ENCODE data around the gene EHD4.

The EHD4 gene

GRCh38 chr15:41866263-41866703 is 106.1 kb downstream of the EHD4 start:
- H3K4me3 ChIP-seq (ENCODE audit: low read depth, low read length), result no peak overlapping the region
- peak; percentile 37 for DNase-seq (ENCODE audit: low read depth)
- TF ChIP-seq POLR2A (IDR thresholded peaks at IDR 0.05; ENCODE audit: extremely low read depth, insufficient read length) (no peak), MAX (IDR thresholded peaks at IDR 0.05; ENCODE audit: low read depth, low read length) (no peak), MYC (IDR thresholded peaks at IDR 0.05; ENCODE audit: low read depth, low read length) (no peak), CTCF (IDR thresholded peaks at IDR 0.05; ENCODE audit: low read depth, low read length) (no peak)

GRCh38 chr15:41865490-41866055 is 106.8 kb downstream of the EHD4 start:
- DNase-seq (ENCODE audit: low read depth), result no peak
- TF ChIP-seq MAX (IDR thresholded peaks at IDR 0.05; ENCODE audit: low read depth, low read length) (peak; percentile 40; the same call in 1 of the 2 replicates), POLR2A (IDR thresholded peaks at IDR 0.05; ENCODE audit: extremely low read depth, insufficient read length) (no peak), CTCF (IDR thresholded peaks at IDR 0.05; ENCODE audit: low read depth, low read length) (no peak)

GRCh38 chr15:41862515-41863116 is 109.7 kb downstream of the EHD4 start:
- DNase-seq (ENCODE audit: low read depth), result no peak
- no peak for TF ChIP-seq POLR2A (IDR thresholded peaks at IDR 0.05; ENCODE audit: extremely low read depth, insufficient read length)
- TF ChIP-seq MYC (IDR thresholded peaks at IDR 0.05; ENCODE audit: low read depth, low read length), result no peak
- no peak for TF ChIP-seq CTCF (IDR thresholded peaks at IDR 0.05; ENCODE audit: low read depth, low read length)
- no peak for TF ChIP-seq MAX (IDR thresholded peaks at IDR 0.05; ENCODE audit: low read depth, low read length)
- H3K4me3 ChIP-seq (ENCODE audit: low read depth, low read length), result no peak overlapping the region

More at GRCh38 chr15:41865490-41866055, 106.8 kb downstream of the EHD4 start:
- no peak overlapping the region for H3K4me3 ChIP-seq (ENCODE audit: low read depth, low read length)

- no peak for DNase-seq (ENCODE audit: low read depth)
- no peak for TF ChIP-seq MAX (IDR thresholded peaks at IDR 0.05; ENCODE audit: low read depth, low read length)
- no peak for TF ChIP-seq CTCF (IDR thresholded peaks at IDR 0.05; ENCODE audit: low read depth, low read length)
- no peak for TF ChIP-seq POLR2A (IDR thresholded peaks at IDR 0.05; ENCODE audit: extremely low read depth, insufficient read length)
- TF ChIP-seq MYC (IDR thresholded peaks at IDR 0.05; ENCODE audit: low read depth, low read length), result no peak
- H3K4me3 ChIP-seq (ENCODE audit: low read depth, low read length), result no peak overlapping the region
These were observed 110.5 kb downstream of the EHD4 start for GRCh38 chr15:41861736-41862356.

- TF ChIP-seq MAX (IDR thresholded peaks at IDR 0.05; ENCODE audit: low read depth, low read length) (no peak), POLR2A (IDR thresholded peaks at IDR 0.05; ENCODE audit: extremely low read depth, insufficient read length) (no peak), MYC (IDR thresholded peaks at IDR 0.05; ENCODE audit: low read depth, low read length) (no peak), CTCF (IDR thresholded peaks at IDR 0.05; ENCODE audit: low read depth, low read length) (no peak)
- DNase-seq (ENCODE audit: low read depth), result peak; percentile 15
- H3K4me3 ChIP-seq (ENCODE audit: low read depth, low read length), result no peak overlapping the region
These were observed 112.1 kb downstream of the EHD4 start for GRCh38 chr15:41860049-41860828.
